Cerebellar cortex (tissue), 1 donor: Measurements from ENCODE around the gene C10orf67.

Source experiments
- DNase-seq: peaks from one replicate; pipeline ENCODE4 v3.0.0-alpha.2; 2015; ENCODE audit warnings: low spot score

Gene C10orf67

DNA sequence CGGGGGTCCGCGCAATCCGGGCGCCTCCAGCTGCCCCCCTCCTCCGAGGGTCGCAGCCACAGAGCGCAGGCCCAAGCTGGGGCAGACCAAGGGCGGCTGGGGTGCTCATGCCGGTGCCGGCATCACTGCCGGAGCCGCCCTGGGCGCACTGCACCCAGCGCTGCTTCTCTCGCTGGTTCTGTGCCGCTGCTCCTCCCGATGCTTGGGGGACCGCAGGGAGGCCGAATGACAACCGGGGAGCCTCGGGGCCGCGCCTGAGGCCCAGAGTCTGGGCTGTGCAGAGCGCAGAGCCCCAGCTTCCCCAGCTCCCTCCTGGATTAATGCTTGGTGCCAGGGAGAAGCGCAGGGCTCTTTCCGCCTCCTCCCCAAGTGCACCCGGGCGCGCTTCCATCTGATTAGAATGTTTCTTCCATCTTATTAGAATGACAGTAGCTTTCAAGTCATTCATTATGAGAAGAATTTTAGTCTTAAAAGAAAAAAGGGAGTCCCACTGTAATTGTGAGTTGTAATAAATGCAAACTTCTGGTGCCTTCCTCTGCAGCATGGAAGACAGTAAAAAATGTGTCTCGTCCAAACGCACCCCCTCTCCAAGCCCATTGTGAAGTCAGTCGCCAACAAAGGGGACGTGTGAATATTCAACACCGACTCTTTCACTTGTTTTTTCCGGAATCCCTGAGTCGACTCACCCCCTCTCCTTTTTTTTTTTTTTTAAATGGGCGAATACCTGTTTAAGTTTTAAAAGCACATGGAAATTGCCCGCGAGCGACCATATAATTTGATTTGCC, 172.0 kb downstream of the C10orf67 start:
- no peak for DNase-seq

- no peak for DNase-seq
Observed at GRCh38 chr10:23171232-23171876, 173.2 kb downstream of the C10orf67 start.

DNA sequence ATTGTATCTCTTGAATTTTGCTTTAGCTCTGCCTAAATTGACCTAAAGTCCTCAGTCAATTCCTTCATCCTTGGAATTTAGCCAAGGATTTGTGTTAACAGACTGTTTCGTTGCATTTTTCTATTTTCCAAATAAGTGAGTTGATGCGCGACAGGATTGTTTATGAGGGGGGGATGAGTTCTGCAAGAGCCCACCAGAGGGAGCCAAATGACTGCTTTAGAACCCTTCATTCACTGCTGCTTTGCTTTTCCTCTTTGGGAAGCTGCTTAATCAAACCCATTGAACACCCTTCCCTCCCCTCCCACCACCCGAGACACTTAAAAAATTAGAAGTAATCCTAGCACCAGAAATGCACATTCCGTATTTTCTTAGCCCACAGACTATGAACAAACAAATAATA, 186.2 kb downstream of the C10orf67 start:
- peak; percentile 72 for DNase-seq

DNA sequence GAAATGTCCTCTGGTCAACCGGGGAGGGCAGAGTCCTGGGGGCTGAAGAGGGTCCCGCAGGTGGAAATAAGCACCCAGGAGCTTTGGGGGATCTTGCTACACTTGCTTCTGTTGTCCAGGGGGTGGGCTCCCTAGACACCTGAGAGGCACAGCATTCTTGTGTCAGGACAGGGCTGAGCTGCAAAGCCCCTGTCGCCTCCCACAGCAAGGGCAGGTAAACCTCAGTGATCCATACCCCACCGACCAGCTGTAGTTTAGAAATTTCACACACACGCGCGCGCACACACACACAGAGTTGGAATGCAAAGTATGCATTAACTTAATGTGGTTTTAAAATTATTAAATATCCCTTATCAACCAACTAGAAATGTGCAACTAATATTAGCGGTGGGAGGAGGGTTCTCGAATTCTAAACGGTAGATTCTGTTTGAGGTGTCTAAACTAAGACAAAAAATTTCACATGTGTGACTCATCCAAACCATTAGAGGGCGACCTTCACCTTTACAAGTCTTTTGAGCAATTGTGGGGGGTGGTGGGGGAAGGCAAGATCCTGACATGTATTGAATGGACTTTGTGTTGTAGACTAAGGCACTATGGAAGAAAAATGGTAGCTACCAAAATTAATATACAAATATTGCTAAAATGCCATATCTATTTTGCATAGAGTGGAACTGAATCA, 186.8 kb downstream of the C10orf67 start:
- peak; percentile 46 for DNase-seq

- DNase-seq: no peak
Observed at GRCh38 chr10:23157239-23157681, 187.3 kb downstream of the C10orf67 start.

- DNase-seq: no peak
Observed at GRCh38 chr10:23156447-23157150, 188.0 kb downstream of the C10orf67 start.

GRCh38 chr10:23155169-23155568, 189.4 kb downstream of the C10orf67 start:
- DNase-seq: no peak
